Measurements from ENCODE around the gene NTSR2.

NTSR2 gene

GRCh38 chr2:11669454-11670291, at the start of gene NTSR2:
Gene NTSR2, minus strand, starts transcription at chr2:11670195. Its CDS starts 66 bp downstream, at chr2:11670129.
- no peak for DNase-seq (ENCODE audit: low read depth)

DNA sequence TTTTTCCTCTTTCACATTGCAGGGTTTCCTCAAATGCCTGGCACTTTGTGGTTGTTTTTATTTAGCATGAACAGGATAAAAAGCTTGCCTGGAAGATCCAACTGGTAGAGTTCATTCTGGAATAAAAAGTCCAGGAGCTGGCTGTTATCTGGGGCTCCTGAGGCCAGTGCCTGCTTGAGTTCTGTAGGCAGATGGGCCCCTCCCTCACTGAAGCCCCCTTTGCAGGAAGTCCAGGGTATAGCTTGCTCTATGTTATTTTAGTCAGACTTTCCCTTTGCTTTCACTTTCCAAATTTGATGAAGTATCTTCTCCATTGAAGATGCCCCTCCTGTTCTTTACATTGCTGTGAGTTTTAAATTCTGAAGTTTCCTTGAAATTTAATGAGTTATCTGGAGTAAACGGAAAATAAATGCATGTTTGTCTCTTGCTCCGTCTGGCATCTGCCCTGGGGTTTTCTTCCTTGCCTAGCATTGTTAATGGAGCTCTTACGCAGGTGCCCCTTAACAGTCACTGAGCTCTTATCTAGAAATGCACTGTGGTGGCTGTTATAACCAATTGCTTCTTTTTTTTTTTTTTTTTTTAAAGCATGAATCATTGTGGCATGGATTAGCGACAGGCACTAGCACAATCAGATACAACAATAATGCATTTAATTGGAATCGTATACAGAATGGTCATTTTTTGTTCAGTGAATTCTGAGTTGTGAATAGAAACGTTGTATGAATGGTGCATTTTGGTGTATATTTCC, 49.4 kb upstream of the NTSR2 start:
- no peak for DNase-seq (ENCODE audit: low read depth)

GRCh38 chr2:11718606-11719005, 48.6 kb upstream of the NTSR2 start:
- DNase-seq (ENCODE audit: low read depth): no peak

- DNase-seq (ENCODE audit: low read depth): no peak
Measured at GRCh38 chr2:11717623-11718022, 47.6 kb upstream of the NTSR2 start.

- no peak for DNase-seq (ENCODE audit: low read depth)
Measured at GRCh38 chr2:11716689-11717321, 46.8 kb upstream of the NTSR2 start.

DNA sequence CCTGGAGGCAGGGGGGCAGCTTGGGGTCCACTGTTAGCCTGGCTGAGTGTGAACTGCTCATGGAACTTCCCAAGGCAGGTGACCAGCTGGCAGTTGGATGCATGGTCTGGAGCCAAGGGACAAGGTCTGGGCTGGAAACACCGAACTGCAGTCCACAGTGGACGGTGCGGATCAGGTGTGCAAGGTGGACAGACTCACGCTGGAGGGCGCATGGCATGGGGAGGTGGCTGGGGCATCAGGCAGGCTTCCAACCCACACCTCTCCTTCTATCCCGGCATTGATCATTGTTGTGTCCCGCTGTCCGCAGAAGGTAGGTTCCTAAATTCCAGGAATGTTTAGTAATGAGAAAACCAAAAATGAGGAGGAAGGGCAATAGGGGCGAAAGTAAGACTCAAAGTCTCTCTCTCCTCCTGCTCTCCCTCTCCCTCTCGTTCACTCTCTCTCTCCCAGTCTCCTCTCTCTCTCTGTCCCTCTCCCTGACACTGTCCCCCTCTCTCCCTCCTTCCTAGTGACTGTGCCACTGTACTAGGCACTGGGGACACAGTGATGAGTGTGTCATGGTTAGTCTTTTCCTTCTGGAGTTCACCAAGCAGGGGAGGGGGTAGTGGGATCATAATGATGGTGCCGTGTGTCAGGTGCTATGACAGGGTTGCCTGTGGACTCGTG, 46.1 kb upstream of the NTSR2 start:
- no peak for DNase-seq (ENCODE audit: low read depth)

- no peak for DNase-seq (ENCODE audit: low read depth)
Measured at GRCh38 chr2:11713815-11714214, 43.8 kb upstream of the NTSR2 start.

GRCh38 chr2:11712866-11713265, 42.9 kb upstream of the NTSR2 start:
- no peak for DNase-seq (ENCODE audit: low read depth)

DNA sequence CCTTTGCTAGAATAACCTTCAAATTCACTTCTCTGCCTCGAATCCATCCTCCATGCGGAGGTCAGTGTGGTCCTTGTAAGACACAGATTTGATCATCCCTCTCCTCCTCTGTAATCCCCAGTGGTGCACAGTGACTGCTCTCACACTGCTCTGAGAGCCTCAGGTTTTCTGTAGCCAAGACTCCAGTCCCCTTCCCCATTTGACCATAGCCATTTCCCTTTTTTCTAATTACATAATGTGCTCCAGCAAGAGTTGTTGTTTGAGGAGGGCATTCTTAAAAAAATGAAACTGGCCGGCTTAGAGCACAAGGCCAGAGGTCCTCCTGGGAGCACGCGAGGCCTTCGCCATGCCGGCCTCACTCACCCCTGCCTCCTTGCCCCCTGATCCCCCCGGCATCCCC, 41.8 kb upstream of the NTSR2 start:
- no peak for DNase-seq (ENCODE audit: low read depth)

- DNase-seq (ENCODE audit: low read depth): no peak
Measured at GRCh38 chr2:11711354-11711716, 41.3 kb upstream of the NTSR2 start.

- no peak for DNase-seq (ENCODE audit: low read depth)
Measured at GRCh38 chr2:11710632-11711353, 40.8 kb upstream of the NTSR2 start.

- no peak for DNase-seq (ENCODE audit: low read depth)
Measured at GRCh38 chr2:11710210-11710609, 40.2 kb upstream of the NTSR2 start.

- no peak for DNase-seq (ENCODE audit: low read depth)
Measured at GRCh38 chr2:11709293-11709692, 39.3 kb upstream of the NTSR2 start.

DNA sequence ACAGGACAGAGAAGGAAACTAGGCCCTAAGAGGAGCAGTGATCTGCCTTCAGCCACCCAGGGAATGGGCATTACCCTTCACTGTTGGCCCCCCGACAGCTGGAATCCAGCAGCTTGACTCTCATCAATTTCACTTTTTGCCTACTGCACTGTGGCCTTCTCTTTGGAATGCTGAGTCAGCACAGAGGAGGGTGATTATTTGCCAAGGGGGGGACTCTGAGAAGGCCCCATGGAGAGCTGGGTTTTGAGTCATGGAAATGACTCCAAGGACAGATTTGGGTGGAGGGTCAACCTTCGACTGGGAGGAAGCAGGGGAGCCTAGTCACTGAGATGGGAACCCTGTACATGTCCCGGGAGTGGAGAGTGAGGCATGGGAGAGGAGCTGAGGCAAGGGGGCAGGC, 38.1 kb upstream of the NTSR2 start:
- no peak for DNase-seq (ENCODE audit: low read depth)

DNA sequence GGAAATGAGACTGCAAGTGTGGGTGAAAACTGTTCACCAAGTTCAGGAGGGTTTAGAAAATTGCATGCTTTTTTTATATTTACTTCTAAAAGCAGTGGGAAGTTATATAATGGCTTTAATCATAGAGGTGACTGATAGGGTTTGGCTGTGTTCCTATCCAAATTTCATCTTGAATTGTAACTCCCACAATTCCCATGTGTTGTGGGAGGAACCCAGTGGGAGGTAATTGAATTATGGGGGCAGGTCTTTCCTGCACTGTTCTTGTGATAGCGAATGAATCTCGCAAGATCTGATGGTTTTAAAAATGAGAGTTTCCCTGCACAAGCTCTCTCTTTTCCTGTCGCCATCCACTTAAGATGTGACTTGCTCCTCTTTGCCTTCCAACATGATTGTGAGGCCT, 35.7 kb upstream of the NTSR2 start:
- no peak for DNase-seq (ENCODE audit: low read depth)

GRCh38 chr2:11705063-11705462, 35.1 kb upstream of the NTSR2 start:
- no peak for DNase-seq (ENCODE audit: low read depth)

DNA sequence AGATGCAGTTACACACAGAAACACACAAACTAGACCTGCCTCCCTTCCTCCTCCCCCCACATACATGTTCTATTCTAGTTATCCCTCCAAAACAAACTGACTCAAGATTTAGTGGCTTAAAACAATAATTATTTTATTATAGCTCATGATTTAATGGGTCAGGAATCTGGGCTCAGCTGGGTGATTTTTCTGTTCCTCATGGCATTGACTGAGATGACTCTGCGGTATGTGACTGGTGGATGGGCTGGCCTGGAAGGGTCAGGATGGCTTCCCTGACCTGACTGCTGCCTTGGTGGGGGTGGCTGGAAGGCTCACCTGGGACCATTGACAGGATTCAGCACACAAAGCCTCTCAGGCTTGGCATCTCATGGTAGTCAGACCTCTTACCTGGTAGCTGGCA, 33.7 kb upstream of the NTSR2 start:
- DNase-seq (ENCODE audit: low read depth): no peak

DNA sequence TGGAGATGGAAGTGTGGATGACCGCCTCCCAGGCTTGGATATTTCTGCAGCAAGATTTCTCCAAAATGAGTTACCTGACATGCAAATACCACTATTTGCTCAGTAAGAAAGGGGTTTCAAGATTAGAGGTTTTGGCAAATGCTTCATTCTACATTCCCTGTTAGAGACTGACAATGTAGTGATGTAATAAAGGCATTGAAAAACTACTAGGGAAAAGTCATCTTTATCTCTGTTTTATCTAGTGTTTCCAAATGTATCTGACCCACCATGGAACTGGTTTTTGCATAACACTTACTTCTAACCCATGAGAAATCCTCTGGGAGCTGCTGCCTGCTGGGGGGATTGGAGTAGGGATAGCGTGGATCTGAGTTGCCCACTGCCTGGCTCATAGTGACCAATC, 33.0 kb upstream of the NTSR2 start:
- DNase-seq (ENCODE audit: low read depth): no peak

GRCh38 chr2:11701751-11702301, 31.8 kb upstream of the NTSR2 start:
- no peak for DNase-seq (ENCODE audit: low read depth)

GRCh38 chr2:11701206-11701605, 31.2 kb upstream of the NTSR2 start:
- no peak for DNase-seq (ENCODE audit: low read depth)

All from stimulated activated CD8-positive, alpha-beta memory T cell treated with anti-CD3 and anti-CD28 coated beads, Interleukin-12 subunit alpha, Interleukin-12 subunit beta, amount 100 ng/mL, for 1 hour (primary cell).